Stomach smooth muscle (tissue), 2 donors: ENCODE results near the gene MIS12.

ENCODE experiments used
- H3K27ac ChIP-seq: one replicate; pipeline ENCODE4 v1.7.0; 2013; ENCODE audit warnings: mild to moderate bottlenecking, low read length, inconsistent platforms
- H3K27me3 ChIP-seq, 2 donors: one replicate each; pipeline ENCODE4 v1.7.0; 2013; ENCODE audit warnings: low read length in 2 of 2; ENCODE audit not compliant: insufficient read depth in 2 of 2, control insufficient read depth in 1 of 2
- H3K36me3 ChIP-seq, 2 donors: one replicate each; pipeline ENCODE4 v1.7.0; 2013; ENCODE audit warnings: low read length in 2 of 2; ENCODE audit not compliant: control insufficient read depth in 2 of 2, insufficient read depth in 2 of 2
- H3K4me1 ChIP-seq: one replicate; pipeline ENCODE4 v1.7.0; 2013; ENCODE audit warnings: low read length; ENCODE audit not compliant: control insufficient read depth, insufficient read depth
- H3K4me3 ChIP-seq, 2 donors: one replicate each; pipeline ENCODE4 v1.7.0; 2013; ENCODE audit warnings: low read length in 2 of 2
- H3K9ac ChIP-seq, 2 donors: one replicate each; pipeline ENCODE4 v1.7.0; 2013; ENCODE audit warnings: low read length in 2 of 2, mild to moderate bottlenecking in 1 of 2
- H3K9me3 ChIP-seq, 2 donors: one replicate each; pipeline ENCODE4 v1.7.0; 2013; ENCODE audit warnings: low read length in 2 of 2; ENCODE audit not compliant: control insufficient read depth in 2 of 2
- donor health status: healthy.
- donor health status: Pancreatic carcinoma.

The MIS12 gene

GRCh38 chr17:5468075-5468473 lies 18.3 kb upstream of the MIS12 start:
- Histone ChIP-seq H3K36me3 (peaks cover 2 to 12% of the 10 kb centered on the region in 2 donors), H3K27me3 (no peaks in the 10 kb centered on the region), H3K4me1 (peaks cover 12% of the 10 kb centered on the region), H3K27ac (no peak overlapping the region), H3K4me3 (peak overlapping the region; percentile 90 to 92), H3K9me3 (no peaks in the 10 kb centered on the region), H3K9ac (peak overlapping the region; percentile 79 to 82)

- Histone ChIP-seq H3K36me3 (peaks cover 22 to 30% of the 10 kb centered on the region in 2 donors), H3K9ac (no peak overlapping the region), H3K9me3 (no peaks in the 10 kb centered on the region), H3K4me3 (no peak overlapping the region), H3K27me3 (no peaks in the 10 kb centered on the region), H3K27ac (no peak overlapping the region), H3K4me1 (peaks cover 7% of the 10 kb centered on the region)
Measured at GRCh38 chr17:5472511-5472910, 13.9 kb upstream of the MIS12 start.

DNA sequence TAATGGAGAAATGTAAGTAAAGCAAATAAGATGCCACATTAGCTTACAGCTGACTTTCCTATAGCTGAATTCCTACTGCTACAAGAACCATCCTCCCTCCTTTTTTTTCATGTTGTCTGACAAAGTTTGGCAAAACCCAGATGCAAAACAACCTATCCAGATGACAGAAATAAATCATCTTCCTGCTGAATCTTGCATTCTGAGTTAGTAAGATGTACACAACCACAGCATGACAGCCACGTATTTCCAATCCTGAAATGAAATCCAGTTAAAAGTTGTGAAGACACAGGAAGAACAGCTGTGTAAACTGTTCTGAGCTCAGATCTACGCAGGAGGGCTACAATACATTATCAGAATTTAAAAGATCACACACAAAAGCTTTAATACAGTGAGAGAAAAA lies 12.5 kb upstream of the MIS12 start:
- no peak overlapping the region for H3K27ac ChIP-seq
- no peak overlapping the region for H3K4me3 ChIP-seq
- no peaks in the 10 kb centered on the region for H3K27me3 ChIP-seq
- no peaks in the 10 kb centered on the region for H3K9me3 ChIP-seq
- H3K4me1 ChIP-seq: no peaks in the 10 kb centered on the region
- peaks cover 33 to 38% of the 10 kb centered on the region in 2 donors for H3K36me3 ChIP-seq
- H3K9ac ChIP-seq: no peak overlapping the region

DNA sequence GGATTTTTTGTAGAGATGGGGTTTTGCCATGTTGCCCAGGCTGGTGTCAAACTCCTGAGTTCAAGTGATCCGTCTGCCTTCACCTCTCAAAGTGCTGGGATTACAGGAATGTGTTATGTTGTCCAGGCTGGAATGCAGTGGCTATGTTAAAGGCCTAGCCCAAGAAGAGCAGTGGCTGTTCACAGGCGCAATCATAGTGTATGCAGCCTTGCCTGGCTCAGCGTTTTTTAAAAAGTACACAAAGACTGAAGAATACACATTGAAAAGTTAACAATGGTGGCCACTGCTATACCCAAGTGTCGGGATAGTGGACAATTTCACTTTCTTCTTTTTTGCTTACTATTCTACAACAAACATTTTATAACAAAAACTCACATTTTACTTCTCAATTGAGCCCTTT lies 7.4 kb upstream of the MIS12 start:
- Histone ChIP-seq H3K9ac (no peak overlapping the region), H3K9me3 (no peaks in the 10 kb centered on the region), H3K4me3 (no peak overlapping the region), H3K27ac (no peak overlapping the region), H3K36me3 (peaks cover 55 to 57% of the 10 kb centered on the region in 2 donors), H3K4me1 (no peaks in the 10 kb centered on the region), H3K27me3 (no peaks in the 10 kb centered on the region)

DNA sequence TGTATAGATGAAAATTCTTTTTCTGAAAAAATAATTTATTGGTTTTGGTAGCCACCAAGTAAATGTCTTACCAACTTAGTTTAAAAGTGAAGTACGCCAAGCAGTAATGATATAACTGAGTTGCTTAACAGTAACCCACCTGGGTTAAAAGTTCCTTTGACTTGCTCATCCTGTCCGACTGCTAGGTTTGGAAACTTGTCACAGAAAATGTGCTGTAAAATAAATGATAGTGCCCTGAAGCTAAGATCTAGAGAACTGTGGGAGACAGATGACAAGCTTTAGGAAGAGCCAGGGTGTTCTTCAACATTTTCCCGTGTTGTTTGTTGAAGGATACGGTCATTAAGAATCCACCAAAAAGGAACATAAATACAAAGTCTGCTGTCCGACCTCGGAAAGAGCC lies 5.4 kb upstream of the MIS12 start:
- Histone ChIP-seq H3K27ac (no peak overlapping the region), H3K36me3 (peaks cover 44 to 49% of the 10 kb centered on the region in 2 donors), H3K9me3 (no peaks in the 10 kb centered on the region), H3K4me3 (no peak overlapping the region), H3K9ac (no peak overlapping the region), H3K4me1 (no peaks in the 10 kb centered on the region), H3K27me3 (no peaks in the 10 kb centered on the region)

GRCh38 chr17:5481451-5481850 lies 4.9 kb upstream of the MIS12 start:
- Histone ChIP-seq H3K27ac (no peak overlapping the region), H3K4me1 (peaks cover under 1% of the 10 kb centered on the region), H3K9ac (no peak overlapping the region), H3K27me3 (no peaks in the 10 kb centered on the region), H3K9me3 (no peaks in the 10 kb centered on the region), H3K4me3 (no peak overlapping the region), H3K36me3 (peaks cover 44 to 49% of the 10 kb centered on the region in 2 donors)

- no peaks in the 10 kb centered on the region for H3K9me3 ChIP-seq
- H3K4me1 ChIP-seq: peaks cover 9% of the 10 kb centered on the region
- H3K27ac ChIP-seq: peak within 1 kb of the TSS; percentile 97
- peak within 1 kb of the TSS; percentile 98 for H3K9ac ChIP-seq
- H3K36me3 ChIP-seq: peaks cover 31 to 34% of the 10 kb centered on the region in 2 donors
- peak within 1 kb of the TSS; percentile 98 to 99 for H3K4me3 ChIP-seq
- H3K27me3 ChIP-seq: no peaks in the 10 kb centered on the region
Measured at GRCh38 chr17:5485270-5486205, 828 bp upstream of the MIS12 start, which contains the start of gene DERL2. TSS of gene DERL2 (minus strand) at chr17:5486178. CDS start at chr17:5486161, 17 bp downstream.

- no peaks in the 10 kb centered on the region for H3K9me3 ChIP-seq
- H3K4me1 ChIP-seq: peaks cover 9% of the 10 kb centered on the region
- H3K36me3 ChIP-seq: peaks cover 12 to 17% of the 10 kb centered on the region in 2 donors
- H3K27me3 ChIP-seq: no peaks in the 10 kb centered on the region
- no peak overlapping the region for H3K27ac ChIP-seq
- H3K9ac ChIP-seq: no peak overlapping the region
- H3K4me3 ChIP-seq: no peak overlapping the region
Measured at GRCh38 chr17:5488752-5489151, 2.4 kb downstream of the MIS12 start.

DNA sequence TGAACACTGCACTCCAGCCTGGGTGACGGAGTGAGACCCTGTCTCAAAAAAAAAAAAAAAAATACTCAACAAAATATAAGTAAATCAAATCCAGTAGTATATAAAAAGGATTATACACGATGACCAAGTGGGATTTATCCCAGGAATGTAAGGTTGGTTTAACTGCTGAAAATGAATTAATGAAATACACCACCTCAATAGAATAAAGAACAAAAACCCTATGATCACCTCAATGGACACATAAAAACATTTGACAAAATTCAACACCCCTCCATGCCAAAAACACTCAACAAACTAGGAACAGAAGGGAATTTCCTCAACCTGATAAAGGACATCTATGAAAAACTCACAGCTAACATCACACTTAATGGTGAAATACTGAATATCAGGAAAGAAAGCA lies 6.6 kb downstream of the MIS12 start:
- Histone ChIP-seq H3K9ac (no peak overlapping the region), H3K27ac (no peak overlapping the region), H3K27me3 (peaks cover 0 to 6% of the 10 kb centered on the region in 2 donors), H3K36me3 (peaks cover 7 to 14% of the 10 kb centered on the region in 2 donors), H3K4me3 (no peak overlapping the region), H3K4me1 (no peaks in the 10 kb centered on the region), H3K9me3 (no peaks in the 10 kb centered on the region)

GRCh38 chr17:5499476-5500231 lies 13.3 kb downstream of the MIS12 start:
- H3K4me1 ChIP-seq: peaks cover 17% of the 10 kb centered on the region
- no peaks in the 10 kb centered on the region for H3K9me3 ChIP-seq
- H3K27me3 ChIP-seq: peaks cover 2 to 23% of the 10 kb centered on the region in 2 donors
- peak overlapping the region in 1 of 2 donors; percentile 51 for H3K9ac ChIP-seq
- no peak overlapping the region for H3K27ac ChIP-seq
- H3K4me3 ChIP-seq: peak overlapping the region; percentile 69 to 76
- H3K36me3 ChIP-seq: no peaks in the 10 kb centered on the region
